WTC11 (cell line): ENCODE measurements around the gene FBXO39. TPM values are rescaled to one million over a fixed set of nuclear protein-coding genes. Genes with fewer than 3 reads are reported as not detected.

Experiments used
- ATAC-seq: fragments of 200-7000 bp; cut with Tn5 transposase; 2 replicates; pipeline ENCODE4 v1.10.0; 2021; ENCODE audit warnings: mild to moderate bottlenecking, moderate library complexity
- CTCF ChIA-PET: fragments of 300-600 bp; sonication (Branson Sonifier 250); formaldehyde crosslinking; loops from one replicate; lab custom pipeline; 2021; ENCODE audit warnings: antibody characterized with exemption; lab: Charles Lee
- POLR2A ChIA-PET: fragments of 350-600 bp; sonication (Branson Sonifier 250); formaldehyde crosslinking; loops from one replicate; lab custom pipeline; 2021; ENCODE audit warnings: antibody characterized with exemption; lab: Charles Lee
- DNase-seq: peaks from one replicate; pipeline ENCODE4 v3.0.0; 2021; ENCODE audit warnings: low spot score
- H3K27ac Mint-ChIP-seq: 2 replicates; pipeline ENCODE4 v1.8.0; 2021; ENCODE audit warnings: mixed read lengths
- H3K27me3 Mint-ChIP-seq: 2 replicates; pipeline ENCODE4 v1.8.0; 2021; ENCODE audit warnings: low read depth, mild to moderate bottlenecking, moderate library complexity, mixed read lengths
- H3K36me3 Mint-ChIP-seq: 2 replicates; pipeline ENCODE4 v1.8.0; 2021; ENCODE audit warnings: mixed read lengths
- H3K4me1 Mint-ChIP-seq: 2 replicates; pipeline ENCODE4 v1.8.0; 2022; ENCODE audit warnings: mixed read lengths
- H3K4me3 Mint-ChIP-seq: 2 replicates; pipeline ENCODE4 v1.8.0; 2021; ENCODE audit warnings: mild to moderate bottlenecking, moderate library complexity, mixed read lengths
- H3K9me3 Mint-ChIP-seq: 2 replicates; pipeline ENCODE4 v1.8.0; 2021; ENCODE audit warnings: mixed read lengths
- ATF2 ChIP-seq: sonication (generic); formaldehyde crosslinking; IDR thresholded peaks from 2 replicates; pipeline ENCODE4 v1.8.1; 2022; ENCODE audit warnings: low read depth, missing genetic modification reagents, borderline replicate concordance
- CBFB ChIP-seq: sonication (generic); formaldehyde crosslinking; IDR thresholded peaks from 2 replicates; pipeline ENCODE4 v1.8.1; 2022; ENCODE audit warnings: mild to moderate bottlenecking, low read depth, missing genetic modification reagents
- CREB1 ChIP-seq: sonication (generic); formaldehyde crosslinking; IDR thresholded peaks from 2 replicates; pipeline ENCODE4 v1.8.0; 2023; ENCODE audit warnings: mild to moderate bottlenecking, missing genetic modification reagents
- E2F1 ChIP-seq: sonication (generic); formaldehyde crosslinking; IDR thresholded peaks from 2 replicates; pipeline ENCODE4 v1.8.0; 2022; ENCODE audit warnings: mild to moderate bottlenecking, missing genetic modification reagents
- ETV6 ChIP-seq: sonication (generic); formaldehyde crosslinking; IDR thresholded peaks from 2 replicates; pipeline ENCODE4 v1.8.1; 2022; ENCODE audit warnings: mild to moderate bottlenecking, missing genetic modification reagents
- HMGA2 ChIP-seq: fragments of 250-450 bp; sonication (Bioruptor Pico); IDR thresholded peaks from 2 replicates; pipeline ENCODE4 v1.4.0; 2021; ENCODE audit warnings: mild to moderate bottlenecking, moderate library complexity
- JAZF1 ChIP-seq: fragments of 250-450 bp; sonication (Bioruptor Pico); IDR thresholded peaks from 2 replicates; pipeline ENCODE4 v1.9.0; 2021; ENCODE audit warnings: moderate library complexity, mild to moderate bottlenecking, inconsistent platforms
- JUN ChIP-seq: sonication (generic); formaldehyde crosslinking; IDR thresholded peaks from 2 replicates; pipeline ENCODE4 v1.8.0; 2023; ENCODE audit warnings: mild to moderate bottlenecking, missing genetic modification reagents
- MXD4 ChIP-seq: fragments of 250-450 bp; sonication (Bioruptor Pico); IDR thresholded peaks from 2 replicates; pipeline ENCODE4 v1.8.0; 2021; ENCODE audit warnings: mild to moderate bottlenecking, moderate library complexity, borderline replicate concordance
- MYBL2 ChIP-seq: sonication (generic); formaldehyde crosslinking; IDR thresholded peaks from 2 replicates; pipeline ENCODE4 v1.8.1; 2023; ENCODE audit warnings: mild to moderate bottlenecking, moderate library complexity, missing genetic modification reagents
- OVOL2 ChIP-seq: fragments of 250-450 bp; sonication (Bioruptor Pico); IDR thresholded peaks from 2 replicates; pipeline ENCODE4 v1.9.0; 2021; ENCODE audit warnings: mild to moderate bottlenecking, borderline replicate concordance
- ZNF138 ChIP-seq: sonication (generic); formaldehyde crosslinking; conservative IDR thresholded peaks from 2 replicates; pipeline ENCODE4 v1.8.1; 2022; ENCODE audit warnings: mild to moderate bottlenecking, moderate library complexity, missing genetic modification reagents
- ZNF281 ChIP-seq: sonication (generic); formaldehyde crosslinking; IDR thresholded peaks from 2 replicates; pipeline ENCODE4 v1.8.0; 2023; ENCODE audit warnings: mild to moderate bottlenecking, missing genetic modification reagents
- ZNF425 ChIP-seq: fragments of 250-450 bp; sonication (Bioruptor Pico); conservative IDR thresholded peaks from 2 replicates; pipeline ENCODE4 v1.9.0; 2021; ENCODE audit warnings: mild to moderate bottlenecking
- ZNF532 ChIP-seq: fragments of 250-450 bp; sonication (Bioruptor Pico); IDR thresholded peaks from 2 replicates; pipeline ENCODE4 v1.9.0; 2021; ENCODE audit warnings: mild to moderate bottlenecking, borderline replicate concordance
- ZNF671 ChIP-seq: fragments of 250-450 bp; sonication (Bioruptor Pico); IDR thresholded peaks from 2 replicates; pipeline ENCODE4 v1.8.0; 2021; ENCODE audit warnings: mild to moderate bottlenecking
- ZSCAN18 ChIP-seq: fragments of 250-450 bp; sonication (Bioruptor Pico); IDR thresholded peaks from 2 replicates; pipeline ENCODE4 v2.1.2; 2022; ENCODE audit warnings: mild to moderate bottlenecking, moderate library complexity
- total RNA-seq: library from RNA; stranded (reverse); gene quantifications from 3 replicates; pipeline ENCODE4 v1.2.3, GENCODE V29; 2021

FBXO39 gene
- total RNA-seq, 1 experiment from 2014 or later: not detected

- TF ChIP-seq ZNF532 (CRISPR knock-in tag) (no peak), ZNF425 (CRISPR knock-in tag) (no peak)
These were observed 24.5 kb downstream of the FBXO39 start (continued) for GRCh38 chr17:6800422-6801027.

GRCh38 chr17:6811510-6811909, 35.5 kb downstream of the FBXO39 start:
- Mint-ChIP-seq H3K4me1 (no peaks in the 10 kb centered on the region), H3K4me3 (no peak overlapping the region), H3K27me3 (peaks cover 19% of the 10 kb centered on the region), H3K36me3 (peaks cover 7% of the 10 kb centered on the region), H3K27ac (no peak overlapping the region), H3K9me3 (peaks cover 23% of the 10 kb centered on the region)
- ChIA-PET POLR2A (no interaction called here), CTCF (interaction anchor here (1.6 kb wide), 1 partner anchor 110 kb away, joined by 3 read pairs; no protein-coding TSS in a partner anchor)
- TF ChIP-seq ZSCAN18 (CRISPR knock-in tag): no peak
- TF ChIP-seq CREB1 (CRISPR knock-in tag): no peak
- TF ChIP-seq JUN (CRISPR knock-in tag): no peak
- TF ChIP-seq CBFB: no peak
- no peak for TF ChIP-seq ZNF671 (CRISPR knock-in tag)
- no peak for TF ChIP-seq HMGA2 (CRISPR knock-in tag)
- TF ChIP-seq ATF2 (CRISPR knock-in tag): no peak
- no peak for TF ChIP-seq MYBL2 (CRISPR knock-in tag)
- no peak for TF ChIP-seq ZNF138 (CRISPR knock-in tag)
- no peak for TF ChIP-seq MXD4
- no peak for TF ChIP-seq E2F1 (CRISPR knock-in tag)
- TF ChIP-seq ETV6 (CRISPR knock-in tag): no peak
- TF ChIP-seq JAZF1 (CRISPR knock-in tag): no peak
- no peak for TF ChIP-seq OVOL2
- no peak for TF ChIP-seq ZNF281
- ATAC-seq: no peak
- DNase-seq: no peak
